Measurements from ENCODE around the gene VRK3.
A peak's percentile ranks its signal among the peaks of the same experiment; 100 is the strongest.

GRCh38 chr19:49987159-49987698, 37.9 kb downstream of the VRK3 start:
- TF ChIP-seq EZH2 (IDR thresholded peaks at IDR 0.05; ENCODE audit: low read length, missing control alignments) (no peak), CTCF (conservative IDR thresholded peaks at IDR 0.05 in 1 of 2, IDR thresholded peaks at IDR 0.05 in 1 of 2; ENCODE audit: low read depth in 1 of 2, low read length in 2 of 2) (peak in 1 of 2 donors; percentile 19)
